Measurements from ENCODE around the gene PRKAG2.

The PRKAG2 gene

GRCh38 chr7:151665368-151665767, 211.5 kb downstream of the PRKAG2 start:
- no peaks in the 10 kb centered on the region for H3K27me3 ChIP-seq
- H3K27ac ChIP-seq, result no peak overlapping the region
- peaks cover 6 to 12% of the 10 kb centered on the region in 2 experiments for H3K4me1 ChIP-seq (ENCODE audit: control insufficient read depth in 1 of 2, insufficient read depth in 1 of 2, low read depth in 1 of 2, low read length in 1 of 2)
- no peak overlapping the region for H3K4me3 ChIP-seq (ENCODE audit: low read depth in 1 of 2, low read length in 1 of 2)
- no peaks in the 10 kb centered on the region for H3K36me3 ChIP-seq
- H3K9me3 ChIP-seq, result no peaks in the 10 kb centered on the region
- TF ChIP-seq CTCF (IDR thresholded peaks at IDR 0.05), result no peak

GRCh38 chr7:151664268-151664667, 212.6 kb downstream of the PRKAG2 start:
- TF ChIP-seq CTCF (IDR thresholded peaks at IDR 0.05), result no peak
- no peaks in the 10 kb centered on the region for H3K36me3 ChIP-seq
- no peaks in the 10 kb centered on the region for H3K27me3 ChIP-seq
- no peak overlapping the region for H3K27ac ChIP-seq
- H3K9me3 ChIP-seq, result no peaks in the 10 kb centered on the region
- peaks cover 6 to 12% of the 10 kb centered on the region in 2 experiments for H3K4me1 ChIP-seq (ENCODE audit: control insufficient read depth in 1 of 2, insufficient read depth in 1 of 2, low read depth in 1 of 2, low read length in 1 of 2)
- H3K4me3 ChIP-seq (ENCODE audit: low read depth in 1 of 2, low read length in 1 of 2), result no peak overlapping the region

GRCh38 chr7:151663382-151664100, 213.4 kb downstream of the PRKAG2 start:
- H3K36me3 ChIP-seq, result no peaks in the 10 kb centered on the region
- H3K27me3 ChIP-seq, result no peaks in the 10 kb centered on the region
- peaks cover 6 to 12% of the 10 kb centered on the region in 2 experiments for H3K4me1 ChIP-seq (ENCODE audit: control insufficient read depth in 1 of 2, insufficient read depth in 1 of 2, low read depth in 1 of 2, low read length in 1 of 2)
- H3K4me3 ChIP-seq (ENCODE audit: low read depth in 1 of 2, low read length in 1 of 2), result no peak overlapping the region
- no peak overlapping the region for H3K27ac ChIP-seq
- TF ChIP-seq CTCF (IDR thresholded peaks at IDR 0.05), result no peak
- no peaks in the 10 kb centered on the region for H3K9me3 ChIP-seq

- Histone ChIP-seq H3K9me3 (no peaks in the 10 kb centered on the region), H3K27me3 (no peaks in the 10 kb centered on the region), H3K4me3 (ENCODE audit: low read depth in 1 of 2, low read length in 1 of 2) (no peak overlapping the region), H3K27ac (no peak overlapping the region), H3K36me3 (no peaks in the 10 kb centered on the region), H3K4me1 (ENCODE audit: control insufficient read depth in 1 of 2, insufficient read depth in 1 of 2, low read depth in 1 of 2, low read length in 1 of 2) (peaks cover 6 to 12% of the 10 kb centered on the region in 2 experiments)
- TF ChIP-seq CTCF (IDR thresholded peaks at IDR 0.05), result no peak
These were observed 214.6 kb downstream of the PRKAG2 start for GRCh38 chr7:151662251-151662826.

- Histone ChIP-seq H3K27me3 (no peaks in the 10 kb centered on the region), H3K4me1 (ENCODE audit: control insufficient read depth in 1 of 2, insufficient read depth in 1 of 2, low read depth in 1 of 2, low read length in 1 of 2) (peaks cover 6 to 12% of the 10 kb centered on the region in 2 experiments), H3K27ac (peak overlapping the region; percentile 64), H3K4me3 (ENCODE audit: low read depth in 1 of 2, low read length in 1 of 2) (no peak overlapping the region), H3K9me3 (no peaks in the 10 kb centered on the region), H3K36me3 (no peaks in the 10 kb centered on the region)
- no peak for TF ChIP-seq CTCF (IDR thresholded peaks at IDR 0.05)
These were observed 215.3 kb downstream of the PRKAG2 start for GRCh38 chr7:151661587-151661986.

Measured in neutrophil (primary cell).